Tibial artery (tissue), 4 donors: ENCODE results near the gene TRPT1.

Experiments used
- DNase-seq, 2 donors: peaks; one replicate each; pipeline ENCODE4 v3.0.0-alpha.2; 2019
- H3K27ac ChIP-seq, 2 donors: fragments of 200-600 bp; sonication (generic) in 1 of 2; 1 replicate in 1 of 2; 2 replicates in 1 of 2; pipeline ENCODE4 v1.5.1; 2018 to 2019; ENCODE audit warnings: mild to moderate bottlenecking in 1 of 2
- H3K27me3 ChIP-seq, 2 donors: fragments of 200-600 bp; sonication (generic) in 1 of 2; one replicate each; pipeline versions ENCODE4 v1.5.1 to v1.6.0; 2016 to 2019
- H3K36me3 ChIP-seq, 3 donors: fragments of 200-600 bp; sonication (generic) in 2 of 3; one replicate each; pipeline ENCODE4 v1.5.1; 2016 to 2019; ENCODE audit warnings: mild to moderate bottlenecking in 2 of 3
- H3K4me1 ChIP-seq, 4 donors: fragments of 200-600 bp; sonication (generic) in 2 of 4; 1 replicate in 3 of 4; 2 replicates in 1 of 4; pipeline ENCODE4 v1.5.1; 2016 to 2019
- H3K4me3 ChIP-seq, 2 donors: fragments of 200-600 bp; sonication (generic) in 1 of 2; 1 replicate in 1 of 2; 2 replicates in 1 of 2; pipeline ENCODE4 v1.5.1; 2018 to 2019; ENCODE audit warnings: mild to moderate bottlenecking in 2 of 2
- H3K9me3 ChIP-seq, 3 donors: fragments of 200-600 bp; sonication (generic) in 1 of 3; one replicate each; pipeline ENCODE4 v1.5.1; 2016 to 2019
- intact Hi-C: fragments of 100-400 bp; cut with DNase I; formaldehyde crosslinking; loops from one replicate; pipeline ENCODE4 v1.15.0; 2023; ENCODE audit warnings: low total_unique reads
- TF ChIP-seq, protein P1 (sequence below), 2 experiments: fragments of 200-600 bp in 1 of 2; fragments of 450-650 bp in 1 of 2; IDR thresholded peaks; one replicate each; pipeline ENCODE4 v1.5.1; 2017 to 2019; ENCODE audit warnings: antibody characterized with exemption in 2 of 2, mild to moderate bottlenecking in 1 of 2, moderate library complexity in 1 of 2

The TRPT1 gene

GRCh38 chr11:64264371-64264852, 38.4 kb upstream of the TRPT1 start:
- Histone ChIP-seq H3K36me3 (peaks cover 24 to 78% (median 55%) of the 10 kb centered on the region in 3 donors), H3K27me3 (no peaks in the 10 kb centered on the region), H3K4me1 (peaks cover 6 to 23% (median 13%) of the 10 kb centered on the region in 4 donors), H3K27ac (no peak overlapping the region), H3K9me3 (no peaks in the 10 kb centered on the region), H3K4me3 (no peak overlapping the region)
- TF ChIP-seq, protein P1, sequence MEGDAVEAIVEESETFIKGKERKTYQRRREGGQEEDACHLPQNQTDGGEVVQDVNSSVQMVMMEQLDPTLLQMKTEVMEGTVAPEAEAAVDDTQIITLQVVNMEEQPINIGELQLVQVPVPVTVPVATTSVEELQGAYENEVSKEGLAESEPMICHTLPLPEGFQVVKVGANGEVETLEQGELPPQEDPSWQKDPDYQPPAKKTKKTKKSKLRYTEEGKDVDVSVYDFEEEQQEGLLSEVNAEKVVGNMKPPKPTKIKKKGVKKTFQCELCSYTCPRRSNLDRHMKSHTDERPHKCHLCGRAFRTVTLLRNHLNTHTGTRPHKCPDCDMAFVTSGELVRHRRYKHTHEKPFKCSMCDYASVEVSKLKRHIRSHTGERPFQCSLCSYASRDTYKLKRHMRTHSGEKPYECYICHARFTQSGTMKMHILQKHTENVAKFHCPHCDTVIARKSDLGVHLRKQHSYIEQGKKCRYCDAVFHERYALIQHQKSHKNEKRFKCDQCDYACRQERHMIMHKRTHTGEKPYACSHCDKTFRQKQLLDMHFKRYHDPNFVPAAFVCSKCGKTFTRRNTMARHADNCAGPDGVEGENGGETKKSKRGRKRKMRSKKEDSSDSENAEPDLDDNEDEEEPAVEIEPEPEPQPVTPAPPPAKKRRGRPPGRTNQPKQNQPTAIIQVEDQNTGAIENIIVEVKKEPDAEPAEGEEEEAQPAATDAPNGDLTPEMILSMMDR (IDR thresholded peaks at IDR 0.05) = no peak
- no peak for DNase-seq
- intact Hi-C loops = no loop called here

GRCh38 chr11:64263947-64264317, 37.9 kb upstream of the TRPT1 start:
- Histone ChIP-seq H3K27ac (no peak overlapping the region), H3K27me3 (no peaks in the 10 kb centered on the region), H3K36me3 (peaks cover 24 to 83% (median 60%) of the 10 kb centered on the region in 3 donors), H3K4me1 (peaks cover 6 to 19% (median 13%) of the 10 kb centered on the region in 4 donors), H3K9me3 (no peaks in the 10 kb centered on the region), H3K4me3 (no peak overlapping the region)
- intact Hi-C loops = no loop called here
- no peak for DNase-seq
- TF ChIP-seq, protein P1 (IDR thresholded peaks at IDR 0.05) = no peak

GRCh38 chr11:64263021-64263946, 37.3 kb upstream of the TRPT1 start:
- no peak overlapping the region for H3K4me3 ChIP-seq
- no peaks in the 10 kb centered on the region for H3K9me3 ChIP-seq
- peaks cover 2 to 12% (median 7%) of the 10 kb centered on the region in 4 donors for H3K4me1 ChIP-seq
- no peak for DNase-seq
- no peak overlapping the region for H3K27ac ChIP-seq
- peaks cover 24 to 89% (median 66%) of the 10 kb centered on the region in 3 donors for H3K36me3 ChIP-seq
- intact Hi-C loops = no loop called here
- TF ChIP-seq, protein P1 (IDR thresholded peaks at IDR 0.05) = no peak
- H3K27me3 ChIP-seq = no peaks in the 10 kb centered on the region

DNA sequence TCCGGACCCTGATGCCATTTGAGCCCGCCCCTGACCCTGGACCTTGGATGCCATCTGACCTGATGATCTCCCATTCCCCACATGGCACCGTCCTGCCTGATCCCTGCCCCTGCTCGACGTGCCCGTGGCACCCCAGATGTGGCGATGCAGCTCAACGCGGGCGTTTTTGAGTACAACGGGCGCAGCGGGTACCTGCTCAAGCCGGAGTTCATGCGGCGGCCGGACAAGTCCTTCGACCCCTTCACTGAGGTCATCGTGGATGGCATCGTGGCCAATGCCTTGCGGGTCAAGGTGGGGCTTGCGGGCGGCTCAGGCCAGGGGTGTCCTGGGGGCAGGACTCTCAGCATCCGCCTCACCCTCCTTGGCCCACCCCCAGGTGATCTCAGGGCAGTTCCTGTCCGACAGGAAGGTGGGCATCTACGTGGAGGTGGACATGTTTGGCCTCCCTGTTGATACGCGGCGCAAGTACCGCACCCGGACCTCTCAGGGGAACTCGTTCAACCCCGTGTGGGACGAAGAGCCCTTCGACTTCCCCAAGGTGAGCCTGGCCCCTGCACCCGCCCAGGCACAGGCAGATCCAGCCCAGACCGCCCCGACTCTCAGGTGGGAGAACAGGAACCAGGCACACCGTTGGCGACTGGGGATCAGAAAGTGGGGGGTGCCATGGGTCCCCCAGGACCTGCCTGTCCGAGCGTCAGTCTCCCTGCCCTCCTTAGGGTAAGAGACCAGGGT, 36.5 kb upstream of the TRPT1 start:
- Histone ChIP-seq H3K27me3 (no peaks in the 10 kb centered on the region), H3K4me1 (peaks cover 0 to 5% (median 0%) of the 10 kb centered on the region in 4 donors), H3K36me3 (peaks cover 24 to 98% (median 73%) of the 10 kb centered on the region in 3 donors), H3K27ac (no peak overlapping the region), H3K4me3 (no peak overlapping the region), H3K9me3 (no peaks in the 10 kb centered on the region)
- TF ChIP-seq, protein P1 (IDR thresholded peaks at IDR 0.05) = no peak
- no peak for DNase-seq
- intact Hi-C loops = no loop called here

GRCh38 chr11:64261556-64262080, 35.6 kb upstream of the TRPT1 start:
- TF ChIP-seq, protein P1 (IDR thresholded peaks at IDR 0.05) = no peak
- Histone ChIP-seq H3K36me3 (peaks cover 25 to 99% (median 79%) of the 10 kb centered on the region in 3 donors), H3K27ac (no peak overlapping the region), H3K27me3 (no peaks in the 10 kb centered on the region), H3K9me3 (no peaks in the 10 kb centered on the region), H3K4me1 (no peaks in the 10 kb centered on the region), H3K4me3 (no peak overlapping the region)
- no peak for DNase-seq
- intact Hi-C loops = no loop called here
